Activated CD4-positive, alpha-beta T cell treated with anti-CD3 and anti-CD28 coated beads, Interleukin-2, amount 10 ng/mL, durations not matched to agents 24 days and 14 days (primary cell): ENCODE results near the gene ASB3. TPM values are rescaled to one million over a fixed set of nuclear protein-coding genes. Genes with fewer than 3 reads are reported as not detected.
"Not testable (repeated sequence)": the region's sequence is repeated elsewhere in the genome, so short reads cannot be mapped to it uniquely, and the experiment has no call there.

ENCODE experiments used
- DNase-seq: peaks from one replicate; pipeline ENCODE4 v3.0.0; 2022
- H3K27ac Mint-ChIP-seq: one replicate; pipeline ENCODE4 v1.8.0; 2022; ENCODE audit warnings: mild to moderate bottlenecking, mixed read lengths
- H3K27me3 Mint-ChIP-seq: one replicate; pipeline ENCODE4 v1.8.0; 2022; ENCODE audit warnings: mixed read lengths
- H3K36me3 Mint-ChIP-seq: one replicate; pipeline ENCODE4 v1.8.0; 2022; ENCODE audit warnings: low read depth, mild to moderate bottlenecking, mixed read lengths
- H3K4me1 Mint-ChIP-seq: one replicate; pipeline ENCODE4 v1.8.0; 2021; ENCODE audit warnings: mixed read lengths
- H3K4me3 Mint-ChIP-seq: one replicate; pipeline ENCODE4 v1.8.0; 2022; ENCODE audit warnings: mild to moderate bottlenecking, moderate library complexity, mixed read lengths
- H3K9me3 Mint-ChIP-seq: one replicate; pipeline ENCODE4 v1.8.0; 2021; ENCODE audit warnings: mixed read lengths
- intact Hi-C: fragments of 100-400 bp; cut with micrococcal nuclease; formaldehyde crosslinking; loops from one replicate; pipeline ENCODE4 v1.15.1; 2023
- total RNA-seq: library from RNA; stranded (reverse); gene quantifications from 2 replicates; pipeline ENCODE4 v1.2.3, GENCODE V29; 2022

Gene ASB3
- total RNA-seq, 1 donor from 2014 or later = 24.0 TPM

DNA sequence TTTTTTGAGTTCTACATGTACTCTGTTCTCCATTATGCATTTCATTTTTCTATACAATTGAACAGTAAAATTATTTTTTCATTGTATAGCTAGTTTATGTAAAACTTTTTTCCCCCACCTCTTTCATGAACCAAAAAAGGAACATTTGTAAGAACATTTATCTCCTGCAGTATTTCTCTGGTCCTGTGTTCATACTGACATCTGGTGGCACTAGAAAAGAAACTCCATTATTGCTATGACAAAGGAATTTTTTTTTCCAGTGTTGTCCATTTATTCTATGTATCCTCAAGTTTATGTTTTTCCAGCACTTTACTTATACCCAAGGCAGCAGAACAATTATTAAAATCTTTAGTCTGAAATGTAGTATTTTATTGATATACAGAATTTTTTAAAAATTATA is 46.6 kb downstream of the ASB3 start:
- no peak overlapping the region for H3K27ac Mint-ChIP-seq
- H3K36me3 Mint-ChIP-seq = peaks cover 17% of the 10 kb centered on the region
- no peaks in the 10 kb centered on the region for H3K9me3 Mint-ChIP-seq
- no peak for DNase-seq
- peaks cover 8% of the 10 kb centered on the region for H3K4me1 Mint-ChIP-seq
- intact Hi-C loops = loop anchor here (10.0 kb wide), 1 partner anchor 315 kb away; no protein-coding TSS in a partner anchor
- no peaks in the 10 kb centered on the region for H3K27me3 Mint-ChIP-seq
- H3K4me3 Mint-ChIP-seq = no peak overlapping the region

DNA sequence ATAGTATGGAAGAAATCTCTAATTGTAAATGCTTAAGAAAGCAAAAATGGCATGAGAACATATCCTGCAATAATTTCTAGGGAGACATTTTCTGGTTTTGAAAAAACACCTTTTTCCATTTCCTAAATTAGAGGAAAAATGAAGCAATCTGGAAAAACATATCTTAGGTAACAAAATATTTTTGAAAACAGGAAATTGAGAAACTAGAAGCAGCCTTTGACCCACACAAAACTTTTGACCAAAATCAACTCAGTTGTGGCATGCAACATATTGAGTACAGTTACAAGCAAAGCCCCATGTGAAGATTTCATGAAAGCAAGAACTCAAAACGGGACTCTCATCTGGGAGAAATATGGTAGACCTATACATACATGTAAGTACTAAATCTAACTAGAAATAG is 47.7 kb downstream of the ASB3 start:
- Mint-ChIP-seq H3K4me1 (peaks cover 11% of the 10 kb centered on the region), H3K9me3 (no peaks in the 10 kb centered on the region), H3K4me3 (no peak overlapping the region), H3K27me3 (no peaks in the 10 kb centered on the region), H3K36me3 (peaks cover 25% of the 10 kb centered on the region), H3K27ac (no peak overlapping the region)
- DNase-seq = no peak
- intact Hi-C loops = no loop called here

DNA sequence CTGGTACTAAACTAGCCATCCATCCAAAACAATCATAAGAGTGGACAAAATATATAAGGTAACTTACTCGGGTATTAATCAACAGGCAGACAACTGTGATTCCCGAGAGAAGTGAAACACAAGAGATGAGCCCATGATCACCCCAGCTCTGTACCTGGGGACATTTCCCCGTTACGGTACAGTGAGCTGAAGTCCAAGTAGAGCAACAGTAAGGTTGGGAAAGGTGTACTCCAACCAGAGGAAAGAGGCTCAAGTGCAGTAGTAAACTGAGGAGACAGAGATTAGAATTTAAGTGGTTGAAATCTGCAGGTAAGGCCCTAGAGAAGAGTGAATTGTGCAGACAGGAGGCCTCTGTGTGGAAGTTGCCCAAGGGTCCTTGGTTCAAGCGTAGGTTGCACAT is 49.7 kb downstream of the ASB3 start:
- Mint-ChIP-seq H3K36me3 (peaks cover 18% of the 10 kb centered on the region), H3K27ac (no peak overlapping the region), H3K4me3 (no peak overlapping the region), H3K9me3 (no peaks in the 10 kb centered on the region), H3K27me3 (no peaks in the 10 kb centered on the region), H3K4me1 (peaks cover 6% of the 10 kb centered on the region)
- no peak for DNase-seq
- intact Hi-C loops = no loop called here

DNA sequence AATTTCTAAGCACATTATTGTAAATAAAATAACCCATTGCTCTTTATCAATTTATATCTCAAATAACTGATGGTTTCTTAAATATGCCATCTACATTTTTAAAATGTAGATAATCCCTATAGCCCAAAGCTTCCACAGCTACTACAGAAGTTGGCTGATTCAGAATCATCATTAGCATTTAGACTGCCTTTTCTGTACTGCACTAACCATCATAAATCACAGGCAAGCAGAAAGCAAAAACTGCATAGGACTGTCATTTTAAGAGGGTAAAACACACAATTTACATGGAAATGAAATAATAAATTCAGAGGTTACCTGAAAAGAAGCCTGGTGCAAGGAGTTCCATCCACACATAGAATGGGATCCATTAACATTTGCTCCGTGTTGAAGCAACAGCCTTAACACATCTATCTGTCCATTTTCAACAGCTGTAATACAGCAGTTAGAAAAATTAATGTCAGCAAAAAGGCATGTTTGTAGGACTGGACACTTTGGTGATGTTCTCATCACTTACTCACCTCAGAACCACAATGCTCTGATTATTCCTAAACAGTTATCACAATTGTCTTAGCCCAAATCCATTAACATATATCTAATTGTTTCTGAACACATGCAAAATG is 57.5 kb downstream of the ASB3 start:
- DNase-seq = no peak
- intact Hi-C loops = no loop called here
- peaks cover 7% of the 10 kb centered on the region for H3K9me3 Mint-ChIP-seq
- H3K27me3 Mint-ChIP-seq = no peaks in the 10 kb centered on the region
- H3K4me1 Mint-ChIP-seq = peaks cover 10% of the 10 kb centered on the region
- H3K4me3 Mint-ChIP-seq = no peak overlapping the region
- H3K27ac Mint-ChIP-seq = no peak overlapping the region
- peaks cover 20% of the 10 kb centered on the region for H3K36me3 Mint-ChIP-seq

DNA sequence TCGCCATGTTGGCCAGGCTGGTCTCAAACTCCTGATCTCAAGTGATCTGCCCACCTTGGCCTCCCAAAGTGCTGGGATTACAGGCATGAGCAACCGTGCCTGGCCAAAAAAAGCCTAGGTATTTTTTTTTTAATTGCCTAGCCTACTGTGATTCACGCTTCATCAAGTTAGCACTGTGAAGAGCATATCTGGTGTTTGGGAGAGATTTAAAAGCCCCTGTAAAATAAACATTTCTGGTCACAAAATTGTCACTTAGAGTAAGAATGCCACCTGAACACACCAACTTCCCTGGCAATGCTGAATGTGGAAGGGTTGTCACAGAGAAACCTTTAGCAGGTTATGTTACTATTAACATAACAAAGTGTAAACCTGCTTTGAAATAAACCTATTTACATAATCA is 58.8 kb downstream of the ASB3 start:
- H3K36me3 Mint-ChIP-seq = peaks cover 19% of the 10 kb centered on the region
- intact Hi-C loops = no loop called here
- peaks cover 10% of the 10 kb centered on the region for H3K4me1 Mint-ChIP-seq
- H3K27me3 Mint-ChIP-seq = no peaks in the 10 kb centered on the region
- no peak overlapping the region for H3K4me3 Mint-ChIP-seq
- no peak for DNase-seq
- H3K27ac Mint-ChIP-seq = no peak overlapping the region
- H3K9me3 Mint-ChIP-seq = peaks cover 7% of the 10 kb centered on the region

DNA sequence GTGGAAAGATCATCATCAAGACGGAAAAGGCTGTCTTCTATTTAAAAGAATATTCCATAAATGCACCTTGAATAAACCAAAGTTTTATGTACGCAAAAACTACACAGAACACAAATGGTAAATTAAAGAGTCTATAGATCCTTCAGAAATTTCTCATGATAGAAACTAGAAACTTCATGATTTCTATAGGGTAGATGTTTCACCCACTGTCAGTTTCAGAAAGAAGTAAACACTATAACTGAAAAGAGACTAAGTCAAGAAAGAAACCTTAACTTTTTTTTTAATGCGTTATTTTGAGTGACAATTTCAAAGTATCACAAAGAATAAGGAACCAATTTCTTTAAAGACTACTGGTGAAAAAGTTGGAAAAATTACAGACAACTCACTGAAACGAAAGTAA is 61.1 kb downstream of the ASB3 start:
- Mint-ChIP-seq H3K4me3 (no peak overlapping the region), H3K27ac (no peak overlapping the region), H3K36me3 (peaks cover 26% of the 10 kb centered on the region), H3K4me1 (peaks cover 12% of the 10 kb centered on the region), H3K27me3 (no peaks in the 10 kb centered on the region), H3K9me3 (peaks cover 7% of the 10 kb centered on the region)
- no peak for DNase-seq
- intact Hi-C loops = no loop called here

DNA sequence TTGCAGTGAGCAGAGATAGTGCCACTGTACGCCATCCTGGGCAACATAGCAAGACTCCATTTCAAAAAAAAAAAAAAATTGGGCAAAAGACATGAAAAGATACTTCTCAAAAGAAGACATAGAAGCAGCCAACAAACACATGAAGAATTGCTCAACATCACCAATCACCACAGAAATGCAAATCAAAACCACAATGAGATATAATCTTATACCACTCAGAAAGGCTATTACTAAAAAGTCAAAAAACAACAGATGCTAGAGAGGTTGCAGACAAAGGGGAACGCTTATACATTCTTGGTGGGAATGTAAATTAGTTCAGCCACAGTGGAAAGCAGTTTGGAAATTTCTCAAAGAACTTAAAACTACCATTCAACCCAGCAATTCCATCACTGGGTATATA is 62.2 kb downstream of the ASB3 start:
- no peaks in the 10 kb centered on the region for H3K27me3 Mint-ChIP-seq
- intact Hi-C loops = loop anchor here (1.0 kb wide), 1 partner anchor 27 kb away; no protein-coding TSS in a partner anchor
- no peak overlapping the region for H3K4me3 Mint-ChIP-seq
- H3K36me3 Mint-ChIP-seq = peaks cover 27% of the 10 kb centered on the region
- peaks cover 7% of the 10 kb centered on the region for H3K9me3 Mint-ChIP-seq
- DNase-seq = no peak
- H3K27ac Mint-ChIP-seq = no peak overlapping the region
- peaks cover 12% of the 10 kb centered on the region for H3K4me1 Mint-ChIP-seq

DNA sequence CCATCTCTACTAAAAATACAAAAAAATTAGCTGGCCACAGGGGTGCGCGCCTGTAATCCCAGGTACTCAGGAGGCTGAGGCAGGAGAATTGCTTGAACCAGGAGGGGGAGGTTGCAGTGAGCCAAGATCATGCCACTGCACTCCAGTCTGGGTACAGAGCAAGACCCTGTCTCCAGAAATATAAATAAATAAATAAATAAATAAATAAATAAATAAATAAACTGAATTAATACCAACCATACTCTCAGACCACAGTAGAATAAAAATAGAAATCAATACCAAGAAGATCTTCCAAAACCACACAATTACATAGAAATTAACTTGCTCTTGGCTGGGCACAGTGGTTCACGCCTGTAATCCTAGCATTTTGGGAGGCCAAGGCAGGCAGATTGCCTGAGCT is 65.8 kb downstream of the ASB3 start:
- intact Hi-C loops, H3K4me1 Mint-ChIP-seq, H3K9me3 Mint-ChIP-seq, H3K27ac Mint-ChIP-seq, H3K4me3 Mint-ChIP-seq, H3K27me3 Mint-ChIP-seq, DNase-seq: not testable (repeated sequence)
- peaks cover 29% of the 10 kb centered on the region for H3K36me3 Mint-ChIP-seq

DNA sequence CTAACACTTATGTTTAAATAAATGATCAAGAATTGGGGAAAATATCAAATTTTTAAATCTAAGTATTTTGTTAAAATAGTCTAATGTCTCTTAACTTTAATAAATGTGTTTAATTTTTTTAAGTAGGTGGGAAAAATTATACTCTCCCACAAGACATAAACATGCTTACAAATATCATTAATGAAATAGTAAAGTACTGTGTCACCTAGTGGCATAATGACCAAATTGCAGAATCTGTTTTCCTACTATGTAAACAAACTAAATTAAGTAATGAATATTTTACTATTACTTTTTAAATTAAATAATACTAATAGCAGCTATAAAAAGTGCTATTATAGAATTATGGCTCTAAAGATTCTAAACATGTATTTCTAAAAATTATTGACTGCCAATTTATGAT is 71.2 kb downstream of the ASB3 start:
- H3K9me3 Mint-ChIP-seq = peaks cover 3% of the 10 kb centered on the region
- no peaks in the 10 kb centered on the region for H3K27me3 Mint-ChIP-seq
- peaks cover 35% of the 10 kb centered on the region for H3K36me3 Mint-ChIP-seq
- intact Hi-C loops = no loop called here
- H3K4me1 Mint-ChIP-seq = peaks cover 2% of the 10 kb centered on the region
- H3K27ac Mint-ChIP-seq = no peak overlapping the region
- H3K4me3 Mint-ChIP-seq = no peak overlapping the region
- no peak for DNase-seq

DNA sequence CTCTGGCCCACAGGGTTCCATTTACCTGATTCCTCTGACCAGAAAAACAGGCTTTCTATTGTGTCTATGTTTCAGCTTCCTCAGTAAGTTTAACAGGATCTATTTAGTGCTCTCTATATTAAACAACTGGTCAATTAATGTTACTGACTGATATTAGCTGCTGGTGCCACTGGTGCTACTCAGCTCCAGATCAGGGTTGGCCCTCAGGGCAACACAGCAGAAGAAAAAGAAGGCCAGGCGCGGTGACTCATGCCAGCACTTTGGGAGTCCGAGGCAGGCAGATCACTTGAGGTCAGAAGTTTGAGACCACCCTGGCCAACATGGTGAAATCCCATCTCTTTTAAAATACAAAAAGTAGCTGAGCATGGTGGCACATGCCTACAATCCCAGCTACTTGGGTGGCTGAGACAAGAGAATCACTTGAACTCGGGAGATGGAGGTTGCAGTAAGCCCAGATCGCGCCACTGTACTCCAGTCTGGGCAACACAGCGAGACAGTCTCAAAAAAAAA is 75.4 kb downstream of the ASB3 start:
- no peak for DNase-seq
- H3K27ac Mint-ChIP-seq = no peak overlapping the region
- H3K9me3 Mint-ChIP-seq = peaks cover 21% of the 10 kb centered on the region
- H3K4me1 Mint-ChIP-seq = peaks cover 2% of the 10 kb centered on the region
- peaks cover 62% of the 10 kb centered on the region for H3K36me3 Mint-ChIP-seq
- intact Hi-C loops = no loop called here
- no peaks in the 10 kb centered on the region for H3K27me3 Mint-ChIP-seq
- no peak overlapping the region for H3K4me3 Mint-ChIP-seq

DNA sequence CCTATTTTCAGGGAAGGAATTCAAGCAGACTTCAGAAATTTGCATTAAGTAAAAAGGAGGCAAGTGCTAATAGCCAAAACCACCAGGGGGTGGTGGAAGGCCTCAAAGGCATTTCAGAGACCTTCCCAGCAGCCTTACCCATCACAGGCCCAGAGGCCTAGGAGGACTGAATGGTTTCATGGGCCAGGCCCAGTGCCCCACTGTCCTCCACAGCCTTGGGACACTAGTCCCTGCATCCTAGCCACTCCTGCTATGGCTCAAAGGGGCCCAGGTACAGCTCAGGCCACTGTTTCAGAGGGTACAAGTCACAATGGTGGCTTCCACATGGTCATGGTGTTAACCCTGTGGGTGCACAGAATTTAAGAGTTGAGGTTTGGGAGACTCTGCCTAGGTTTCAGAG is 77.8 kb downstream of the ASB3 start:
- intact Hi-C loops = no loop called here
- Mint-ChIP-seq H3K27ac (no peak overlapping the region), H3K9me3 (peaks cover 21% of the 10 kb centered on the region), H3K36me3 (peaks cover 56% of the 10 kb centered on the region), H3K27me3 (no peaks in the 10 kb centered on the region), H3K4me1 (peaks cover 2% of the 10 kb centered on the region), H3K4me3 (no peak overlapping the region)
- DNase-seq = no peak

DNA sequence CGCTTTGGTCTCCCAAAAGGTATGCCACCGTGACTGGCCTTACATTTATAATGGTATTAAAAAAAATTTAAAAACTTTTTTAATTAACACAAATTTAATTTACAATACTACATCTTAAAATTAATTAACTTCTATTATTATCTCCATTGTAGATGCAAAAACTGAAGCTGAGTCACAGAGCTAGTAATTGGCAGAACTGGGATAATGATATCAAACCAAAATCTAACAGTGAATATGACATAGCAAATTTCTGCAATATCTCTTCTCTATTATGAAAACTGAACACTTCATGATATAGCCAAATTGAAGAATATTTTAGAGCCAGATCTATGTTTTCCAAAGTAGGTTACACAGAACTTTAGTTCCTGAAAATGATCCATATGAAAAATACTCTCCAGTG is 85.5 kb downstream of the ASB3 start:
- intact Hi-C loops = no loop called here
- Mint-ChIP-seq H3K27ac (no peak overlapping the region), H3K9me3 (no peaks in the 10 kb centered on the region), H3K4me1 (no peaks in the 10 kb centered on the region), H3K36me3 (peaks cover 22% of the 10 kb centered on the region), H3K4me3 (no peak overlapping the region), H3K27me3 (no peaks in the 10 kb centered on the region)
- no peak for DNase-seq

DNA sequence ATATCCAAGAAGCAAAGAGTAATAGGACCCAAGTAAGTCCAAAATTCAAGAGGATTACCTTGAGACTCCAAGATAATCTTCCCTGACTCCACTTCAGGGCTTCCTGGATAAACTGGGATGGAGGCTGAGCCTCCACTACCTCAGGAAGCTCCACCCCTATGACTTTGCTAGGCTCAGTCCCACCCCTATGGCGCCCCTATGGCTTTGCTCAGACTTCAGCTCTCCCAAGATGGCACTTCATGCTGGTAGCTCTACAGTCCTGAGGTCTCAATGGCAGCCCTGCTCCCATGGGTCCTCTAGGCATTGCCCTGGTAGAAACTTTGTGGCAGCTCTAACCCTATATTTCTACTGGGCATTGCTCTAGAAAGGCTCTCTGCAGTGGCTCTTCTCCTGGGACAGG is 89.1 kb downstream of the ASB3 start:
- no peaks in the 10 kb centered on the region for H3K4me1 Mint-ChIP-seq
- no peaks in the 10 kb centered on the region for H3K9me3 Mint-ChIP-seq
- H3K27me3 Mint-ChIP-seq = no peaks in the 10 kb centered on the region
- H3K36me3 Mint-ChIP-seq = peaks cover 24% of the 10 kb centered on the region
- intact Hi-C loops = no loop called here
- H3K27ac Mint-ChIP-seq = no peak overlapping the region
- no peak for DNase-seq
- no peak overlapping the region for H3K4me3 Mint-ChIP-seq

DNA sequence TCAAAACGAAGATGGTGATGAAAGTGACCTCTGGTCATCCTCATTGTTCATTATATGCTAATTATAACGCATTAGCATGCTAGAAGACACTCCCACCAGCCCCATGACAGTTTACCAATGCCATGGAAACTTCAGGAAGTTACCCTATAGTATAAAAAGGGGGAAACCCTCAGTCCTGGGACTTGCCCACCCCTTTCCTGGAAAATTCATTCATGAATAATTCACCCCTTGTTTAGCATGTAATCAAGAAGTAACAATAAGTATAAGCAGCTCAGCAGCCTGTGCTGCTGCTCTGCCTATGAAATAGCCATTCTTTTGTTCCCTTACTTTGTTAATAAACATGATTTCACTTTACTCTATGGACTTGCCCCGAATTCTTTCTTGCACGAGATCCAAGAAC is 89.7 kb downstream of the ASB3 start:
- H3K9me3 Mint-ChIP-seq = no peaks in the 10 kb centered on the region
- intact Hi-C loops = no loop called here
- H3K27ac Mint-ChIP-seq = no peak overlapping the region
- no peak overlapping the region for H3K4me3 Mint-ChIP-seq
- no peaks in the 10 kb centered on the region for H3K27me3 Mint-ChIP-seq
- no peaks in the 10 kb centered on the region for H3K4me1 Mint-ChIP-seq
- DNase-seq = no peak
- peaks cover 25% of the 10 kb centered on the region for H3K36me3 Mint-ChIP-seq

DNA sequence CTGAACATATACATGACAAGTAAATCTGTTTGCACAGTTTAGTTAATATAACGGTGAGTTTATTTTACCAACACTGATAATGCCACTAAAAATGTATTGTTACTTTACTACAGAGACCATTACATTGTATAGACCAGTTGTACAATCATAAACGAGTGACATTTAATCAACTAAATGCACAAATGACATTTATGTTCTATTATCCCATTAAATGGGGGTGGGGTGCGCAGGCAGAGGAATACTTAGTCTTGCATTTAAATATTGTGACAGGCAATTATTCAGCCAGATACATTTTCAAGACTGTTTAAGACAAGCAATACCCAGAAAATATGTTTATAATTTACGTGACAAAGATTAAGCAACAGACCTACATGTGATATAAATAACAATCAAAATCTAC is 91.2 kb downstream of the ASB3 start:
- Mint-ChIP-seq H3K27ac (no peak overlapping the region), H3K36me3 (peaks cover 29% of the 10 kb centered on the region), H3K4me3 (no peak overlapping the region), H3K9me3 (no peaks in the 10 kb centered on the region), H3K4me1 (peaks cover 6% of the 10 kb centered on the region), H3K27me3 (no peaks in the 10 kb centered on the region)
- no peak for DNase-seq
- intact Hi-C loops = no loop called here
